Measurements from ENCODE around the gene HRAS.

Gene HRAS

GRCh38 chr11:554428-555226 is 19.3 kb upstream of the HRAS start:
- in situ Hi-C loops (cut with HindIII; ENCODE audit: low sequenced_read_pairs) = no loop called here

GRCh38 chr11:553988-554340 is 18.6 kb upstream of the HRAS start:
- in situ Hi-C loops (cut with HindIII; ENCODE audit: low sequenced_read_pairs) = no loop called here

- in situ Hi-C loops (cut with HindIII; ENCODE audit: low sequenced_read_pairs) = no loop called here
Observed at GRCh38 chr11:553083-553987, 18.0 kb upstream of the HRAS start.

- in situ Hi-C loops (cut with HindIII; ENCODE audit: low sequenced_read_pairs) = no loop called here
Observed at GRCh38 chr11:551596-551995, 16.2 kb upstream of the HRAS start.

- in situ Hi-C loops (cut with HindIII; ENCODE audit: low sequenced_read_pairs) = no loop called here
Observed at GRCh38 chr11:551131-551530, 15.8 kb upstream of the HRAS start.

GRCh38 chr11:550746-551085 is 15.3 kb upstream of the HRAS start:
- in situ Hi-C loops (cut with HindIII; ENCODE audit: low sequenced_read_pairs) = no loop called here

- in situ Hi-C loops (cut with HindIII; ENCODE audit: low sequenced_read_pairs) = no loop called here
Observed at GRCh38 chr11:550021-550745, 14.8 kb upstream of the HRAS start.

GRCh38 chr11:548700-549603 is 13.6 kb upstream of the HRAS start:
- in situ Hi-C loops (cut with HindIII; ENCODE audit: low sequenced_read_pairs) = no loop called here

GRCh38 chr11:545171-545570 is 9.8 kb upstream of the HRAS start:
- in situ Hi-C loops (cut with HindIII; ENCODE audit: low sequenced_read_pairs) = no loop called here

- in situ Hi-C loops (cut with HindIII; ENCODE audit: low sequenced_read_pairs) = no loop called here
Observed at GRCh38 chr11:544817-545166, 9.4 kb upstream of the HRAS start.

- in situ Hi-C loops (cut with HindIII; ENCODE audit: low sequenced_read_pairs) = no loop called here
Observed at GRCh38 chr11:541433-541885, 6.1 kb upstream of the HRAS start.

GRCh38 chr11:540583-541432 is 5.4 kb upstream of the HRAS start:
- in situ Hi-C loops (cut with HindIII; ENCODE audit: low sequenced_read_pairs) = no loop called here

GRCh38 chr11:539971-540481 is 4.7 kb upstream of the HRAS start:
- in situ Hi-C loops (cut with HindIII; ENCODE audit: low sequenced_read_pairs) = no loop called here

- in situ Hi-C loops (cut with HindIII; ENCODE audit: low sequenced_read_pairs) = no loop called here
Observed at GRCh38 chr11:538431-539051, 3.2 kb upstream of the HRAS start.

GRCh38 chr11:537622-538430 is 2.5 kb upstream of the HRAS start:
- in situ Hi-C loops (cut with HindIII; ENCODE audit: low sequenced_read_pairs) = no loop called here

GRCh38 chr11:536841-537621 is 1.7 kb upstream of the HRAS start, which contains the start of gene LRRC56:
TSS of gene LRRC56 (plus strand) at chr11:537527. CDS start at chr11:540685, 3,158 bp downstream.
- in situ Hi-C loops (cut with HindIII; ENCODE audit: low sequenced_read_pairs) = no loop called here

- in situ Hi-C loops (cut with HindIII; ENCODE audit: low sequenced_read_pairs) = no loop called here
Observed at GRCh38 chr11:535210-535518, 212 bp downstream of the HRAS start.
